WTC11 (cell line): Measurements from ENCODE around the gene ACVR1. TPM values are rescaled to one million over a fixed set of nuclear protein-coding genes. Genes with fewer than 3 reads are reported as not detected.

Experiments used
- ATAC-seq: fragments of 200-7000 bp; cut with Tn5 transposase; 2 replicates; pipeline ENCODE4 v1.10.0; 2021; ENCODE audit warnings: mild to moderate bottlenecking, moderate library complexity
- CTCF ChIA-PET: fragments of 300-600 bp; sonication (Branson Sonifier 250); formaldehyde crosslinking; loops from one replicate; lab custom pipeline; 2021; ENCODE audit warnings: antibody characterized with exemption; lab: Charles Lee
- POLR2A ChIA-PET: fragments of 350-600 bp; sonication (Branson Sonifier 250); formaldehyde crosslinking; loops from one replicate; lab custom pipeline; 2021; ENCODE audit warnings: antibody characterized with exemption; lab: Charles Lee
- DNase-seq: peaks from one replicate; pipeline ENCODE4 v3.0.0; 2021; ENCODE audit warnings: low spot score
- H3K27ac Mint-ChIP-seq: 2 replicates; pipeline ENCODE4 v1.8.0; 2021; ENCODE audit warnings: mixed read lengths
- H3K27me3 Mint-ChIP-seq: 2 replicates; pipeline ENCODE4 v1.8.0; 2021; ENCODE audit warnings: low read depth, mild to moderate bottlenecking, moderate library complexity, mixed read lengths
- H3K36me3 Mint-ChIP-seq: 2 replicates; pipeline ENCODE4 v1.8.0; 2021; ENCODE audit warnings: mixed read lengths
- H3K4me1 Mint-ChIP-seq: 2 replicates; pipeline ENCODE4 v1.8.0; 2022; ENCODE audit warnings: mixed read lengths
- H3K4me3 Mint-ChIP-seq: 2 replicates; pipeline ENCODE4 v1.8.0; 2021; ENCODE audit warnings: mild to moderate bottlenecking, moderate library complexity, mixed read lengths
- H3K9me3 Mint-ChIP-seq: 2 replicates; pipeline ENCODE4 v1.8.0; 2021; ENCODE audit warnings: mixed read lengths
- CREB1 ChIP-seq: sonication (generic); formaldehyde crosslinking; IDR thresholded peaks from 2 replicates; pipeline ENCODE4 v1.8.0; 2023; ENCODE audit warnings: mild to moderate bottlenecking, missing genetic modification reagents
- EMX1 ChIP-seq: fragments of 250-450 bp; sonication (Bioruptor Pico); IDR thresholded peaks from 2 replicates; pipeline ENCODE4 v1.8.0; 2021; ENCODE audit warnings: mild to moderate bottlenecking
- GRHL2 ChIP-seq: fragments of 250-450 bp; sonication (Bioruptor Pico); IDR thresholded peaks from 2 replicates; pipeline ENCODE4 v1.8.0; 2022; ENCODE audit warnings: mild to moderate bottlenecking, moderate library complexity; ENCODE audit not compliant: insufficient replicate concordance, severe bottlenecking
- NFYB ChIP-seq: sonication (generic); formaldehyde crosslinking; conservative IDR thresholded peaks from 2 replicates; pipeline ENCODE4 v1.8.0; 2022; ENCODE audit warnings: low read depth, missing genetic modification reagents
- NR1H2 ChIP-seq: sonication (generic); formaldehyde crosslinking; IDR thresholded peaks from 2 replicates; pipeline ENCODE4 v1.9.0; 2021; ENCODE audit warnings: mild to moderate bottlenecking, moderate library complexity, missing genetic modification reagents
- NR2C2 ChIP-seq: sonication (generic); formaldehyde crosslinking; IDR thresholded peaks from 2 replicates; pipeline ENCODE4 v1.8.0; 2022; ENCODE audit warnings: mild to moderate bottlenecking, missing genetic modification reagents
- SOX15 ChIP-seq: fragments of 250-450 bp; sonication (Bioruptor Pico); IDR thresholded peaks from 2 replicates; pipeline ENCODE4 v1.9.0; 2021; ENCODE audit warnings: mild to moderate bottlenecking
- TEAD1 ChIP-seq: sonication (generic); formaldehyde crosslinking; IDR thresholded peaks from 2 replicates; pipeline ENCODE4 v1.8.0; 2022; ENCODE audit warnings: mild to moderate bottlenecking, missing genetic modification reagents
- ZNF232 ChIP-seq: sonication (generic); formaldehyde crosslinking; IDR thresholded peaks from 2 replicates; pipeline ENCODE4 v1.8.0; 2022; ENCODE audit warnings: mild to moderate bottlenecking, missing genetic modification reagents
- total RNA-seq: library from RNA; stranded (reverse); gene quantifications from 3 replicates; pipeline ENCODE4 v1.2.3, GENCODE V29; 2021
- TF ChIP-seq, protein P1 (sequence below): fragments of 250-450 bp; sonication (Bioruptor Pico); conservative IDR thresholded peaks from 2 replicates; pipeline ENCODE4 v1.9.0; 2021; ENCODE audit warnings: mild to moderate bottlenecking
- TF ChIP-seq, protein P2 (sequence below): fragments of 250-450 bp; sonication (Bioruptor Pico); IDR thresholded peaks from 2 replicates; pipeline ENCODE4 v2.1.2; 2022; ENCODE audit warnings: mild to moderate bottlenecking, moderate library complexity
- TF ChIP-seq, protein P3 (sequence below): sonication (generic); formaldehyde crosslinking; conservative IDR thresholded peaks from 2 replicates; pipeline ENCODE4 v1.8.1; 2023; ENCODE audit warnings: mild to moderate bottlenecking, low read depth, missing genetic modification reagents, moderate library complexity
- TF ChIP-seq, protein P4 (sequence below): sonication (generic); formaldehyde crosslinking; IDR thresholded peaks from 2 replicates; pipeline ENCODE4 v1.8.0; 2022; ENCODE audit warnings: missing genetic modification reagents
- TF ChIP-seq, protein P5 (sequence below): fragments of 250-450 bp; sonication (Bioruptor Pico); IDR thresholded peaks from 2 replicates; pipeline ENCODE4 v1.9.0; 2021; ENCODE audit warnings: mild to moderate bottlenecking

ACVR1 gene
- total RNA-seq, 1 experiment from 2014 or later = 19.2 TPM

DNA sequence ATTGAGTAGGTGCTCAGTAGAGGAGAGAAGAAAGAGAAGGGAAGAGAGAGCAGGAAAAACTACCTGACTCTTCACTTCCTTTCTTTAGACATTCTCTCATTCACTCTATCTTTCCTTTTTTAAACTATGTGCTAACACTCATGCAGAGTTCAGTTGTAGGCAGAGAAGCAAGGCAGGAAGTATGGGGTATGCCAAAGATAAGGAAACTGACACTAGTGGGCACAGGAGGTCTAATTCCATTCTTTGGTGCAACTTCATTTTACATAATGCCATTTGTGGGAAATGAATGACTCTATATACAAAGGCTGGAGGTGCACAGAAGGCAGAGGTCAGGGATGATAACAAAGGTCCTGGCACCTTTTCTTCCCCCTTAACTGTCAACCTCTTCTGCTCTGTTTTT is 35.1 kb upstream of the ACVR1 start (continued):
- TF ChIP-seq, protein P1, sequence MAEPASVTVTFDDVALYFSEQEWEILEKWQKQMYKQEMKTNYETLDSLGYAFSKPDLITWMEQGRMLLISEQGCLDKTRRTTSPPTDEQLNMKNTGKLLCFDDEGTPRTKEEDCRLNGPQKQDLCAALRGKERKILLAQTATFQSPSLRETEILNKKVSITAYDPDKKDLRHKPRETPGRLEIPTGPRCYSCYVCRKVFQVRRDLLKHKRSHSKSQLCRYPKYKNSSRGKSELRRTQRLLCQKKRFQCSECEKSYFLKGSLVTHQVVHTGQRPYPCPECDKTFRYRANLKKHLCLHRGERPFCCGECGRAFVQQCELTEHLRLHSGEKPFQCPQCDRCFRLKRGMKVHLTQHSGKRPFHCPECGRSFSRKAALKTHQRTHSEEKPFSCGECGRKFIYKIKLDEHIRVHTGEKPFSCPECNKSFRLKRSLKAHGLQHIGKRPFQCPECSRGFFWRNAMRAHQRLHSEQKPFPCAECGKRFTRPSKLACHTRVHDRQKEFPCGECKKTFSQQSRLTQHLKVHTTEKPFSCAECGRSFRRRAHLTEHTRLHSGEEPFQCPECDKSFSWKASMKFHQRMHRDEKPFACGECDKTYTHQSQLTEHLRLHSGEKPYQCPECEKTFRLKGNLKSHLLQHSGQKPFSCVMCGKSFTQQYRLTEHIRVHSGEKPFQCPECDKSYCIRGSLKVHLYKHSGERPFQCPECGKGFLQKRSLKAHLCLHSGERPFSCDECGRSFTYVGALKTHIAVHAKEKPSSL = no peak
- TF ChIP-seq NR1H2 (CRISPR knock-in tag) (no peak), EMX1 (CRISPR knock-in tag) (no peak), TEAD1 (CRISPR knock-in tag) (no peak), NR2C2 (CRISPR knock-in tag) (no peak), GRHL2 (CRISPR knock-in tag) (no peak), CREB1 (CRISPR knock-in tag) (no peak)
- TF ChIP-seq, protein P2, sequence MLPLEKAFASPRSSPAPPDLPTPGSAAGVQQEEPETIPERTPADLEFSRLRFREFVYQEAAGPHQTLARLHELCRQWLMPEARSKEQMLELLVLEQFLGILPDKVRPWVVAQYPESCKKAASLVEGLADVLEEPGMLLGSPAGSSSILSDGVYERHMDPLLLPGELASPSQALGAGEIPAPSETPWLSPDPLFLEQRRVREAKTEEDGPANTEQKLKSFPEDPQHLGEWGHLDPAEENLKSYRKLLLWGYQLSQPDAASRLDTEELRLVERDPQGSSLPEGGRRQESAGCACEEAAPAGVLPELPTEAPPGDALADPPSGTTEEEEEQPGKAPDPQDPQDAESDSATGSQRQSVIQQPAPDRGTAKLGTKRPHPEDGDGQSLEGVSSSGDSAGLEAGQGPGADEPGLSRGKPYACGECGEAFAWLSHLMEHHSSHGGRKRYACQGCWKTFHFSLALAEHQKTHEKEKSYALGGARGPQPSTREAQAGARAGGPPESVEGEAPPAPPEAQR = no peak
- TF ChIP-seq, protein P3, sequence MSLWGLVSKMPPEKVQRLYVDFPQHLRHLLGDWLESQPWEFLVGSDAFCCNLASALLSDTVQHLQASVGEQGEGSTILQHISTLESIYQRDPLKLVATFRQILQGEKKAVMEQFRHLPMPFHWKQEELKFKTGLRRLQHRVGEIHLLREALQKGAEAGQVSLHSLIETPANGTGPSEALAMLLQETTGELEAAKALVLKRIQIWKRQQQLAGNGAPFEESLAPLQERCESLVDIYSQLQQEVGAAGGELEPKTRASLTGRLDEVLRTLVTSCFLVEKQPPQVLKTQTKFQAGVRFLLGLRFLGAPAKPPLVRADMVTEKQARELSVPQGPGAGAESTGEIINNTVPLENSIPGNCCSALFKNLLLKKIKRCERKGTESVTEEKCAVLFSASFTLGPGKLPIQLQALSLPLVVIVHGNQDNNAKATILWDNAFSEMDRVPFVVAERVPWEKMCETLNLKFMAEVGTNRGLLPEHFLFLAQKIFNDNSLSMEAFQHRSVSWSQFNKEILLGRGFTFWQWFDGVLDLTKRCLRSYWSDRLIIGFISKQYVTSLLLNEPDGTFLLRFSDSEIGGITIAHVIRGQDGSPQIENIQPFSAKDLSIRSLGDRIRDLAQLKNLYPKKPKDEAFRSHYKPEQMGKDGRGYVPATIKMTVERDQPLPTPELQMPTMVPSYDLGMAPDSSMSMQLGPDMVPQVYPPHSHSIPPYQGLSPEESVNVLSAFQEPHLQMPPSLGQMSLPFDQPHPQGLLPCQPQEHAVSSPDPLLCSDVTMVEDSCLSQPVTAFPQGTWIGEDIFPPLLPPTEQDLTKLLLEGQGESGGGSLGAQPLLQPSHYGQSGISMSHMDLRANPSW (CRISPR knock-in tag) = no peak

DNA sequence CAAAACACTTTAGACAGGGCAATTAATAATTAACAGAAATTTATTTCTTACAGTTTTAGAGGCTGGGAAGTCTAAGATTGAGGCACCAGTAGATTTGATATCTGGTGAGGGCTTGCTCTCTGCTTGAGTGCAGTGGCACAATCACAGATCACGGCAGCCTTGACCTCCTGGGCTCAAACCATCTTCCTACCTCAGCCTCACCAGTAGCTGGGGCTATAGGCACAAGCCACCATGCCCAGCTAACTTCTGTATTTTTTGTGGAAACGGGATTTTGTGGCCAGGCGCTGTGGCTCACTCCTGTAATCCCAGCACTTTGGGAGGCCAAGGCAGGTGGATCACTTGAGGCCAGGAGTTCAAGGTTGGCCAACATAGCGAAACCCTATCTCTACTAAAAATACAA is 29.0 kb upstream of the ACVR1 start:
- Mint-ChIP-seq H3K4me3 (no peak overlapping the region), H3K27me3 (peaks cover 15% of the 10 kb centered on the region), H3K36me3 (no peaks in the 10 kb centered on the region), H3K9me3 (no peaks in the 10 kb centered on the region), H3K27ac (no peak overlapping the region), H3K4me1 (peaks cover 24% of the 10 kb centered on the region)
- TF ChIP-seq NFYB = no peak
- TF ChIP-seq, protein P4, sequence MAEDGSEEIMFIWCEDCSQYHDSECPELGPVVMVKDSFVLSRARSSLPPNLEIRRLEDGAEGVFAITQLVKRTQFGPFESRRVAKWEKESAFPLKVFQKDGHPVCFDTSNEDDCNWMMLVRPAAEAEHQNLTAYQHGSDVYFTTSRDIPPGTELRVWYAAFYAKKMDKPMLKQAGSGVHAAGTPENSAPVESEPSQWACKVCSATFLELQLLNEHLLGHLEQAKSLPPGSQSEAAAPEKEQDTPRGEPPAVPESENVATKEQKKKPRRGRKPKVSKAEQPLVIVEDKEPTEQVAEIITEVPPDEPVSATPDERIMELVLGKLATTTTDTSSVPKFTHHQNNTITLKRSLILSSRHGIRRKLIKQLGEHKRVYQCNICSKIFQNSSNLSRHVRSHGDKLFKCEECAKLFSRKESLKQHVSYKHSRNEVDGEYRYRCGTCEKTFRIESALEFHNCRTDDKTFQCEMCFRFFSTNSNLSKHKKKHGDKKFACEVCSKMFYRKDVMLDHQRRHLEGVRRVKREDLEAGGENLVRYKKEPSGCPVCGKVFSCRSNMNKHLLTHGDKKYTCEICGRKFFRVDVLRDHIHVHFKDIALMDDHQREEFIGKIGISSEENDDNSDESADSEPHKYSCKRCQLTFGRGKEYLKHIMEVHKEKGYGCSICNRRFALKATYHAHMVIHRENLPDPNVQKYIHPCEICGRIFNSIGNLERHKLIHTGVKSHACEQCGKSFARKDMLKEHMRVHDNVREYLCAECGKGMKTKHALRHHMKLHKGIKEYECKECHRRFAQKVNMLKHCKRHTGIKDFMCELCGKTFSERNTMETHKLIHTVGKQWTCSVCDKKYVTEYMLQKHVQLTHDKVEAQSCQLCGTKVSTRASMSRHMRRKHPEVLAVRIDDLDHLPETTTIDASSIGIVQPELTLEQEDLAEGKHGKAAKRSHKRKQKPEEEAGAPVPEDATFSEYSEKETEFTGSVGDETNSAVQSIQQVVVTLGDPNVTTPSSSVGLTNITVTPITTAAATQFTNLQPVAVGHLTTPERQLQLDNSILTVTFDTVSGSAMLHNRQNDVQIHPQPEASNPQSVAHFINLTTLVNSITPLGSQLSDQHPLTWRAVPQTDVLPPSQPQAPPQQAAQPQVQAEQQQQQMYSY (CRISPR knock-in tag) = no peak
- no peak for TF ChIP-seq ZNF232 (CRISPR knock-in tag)
- TF ChIP-seq, protein P5, sequence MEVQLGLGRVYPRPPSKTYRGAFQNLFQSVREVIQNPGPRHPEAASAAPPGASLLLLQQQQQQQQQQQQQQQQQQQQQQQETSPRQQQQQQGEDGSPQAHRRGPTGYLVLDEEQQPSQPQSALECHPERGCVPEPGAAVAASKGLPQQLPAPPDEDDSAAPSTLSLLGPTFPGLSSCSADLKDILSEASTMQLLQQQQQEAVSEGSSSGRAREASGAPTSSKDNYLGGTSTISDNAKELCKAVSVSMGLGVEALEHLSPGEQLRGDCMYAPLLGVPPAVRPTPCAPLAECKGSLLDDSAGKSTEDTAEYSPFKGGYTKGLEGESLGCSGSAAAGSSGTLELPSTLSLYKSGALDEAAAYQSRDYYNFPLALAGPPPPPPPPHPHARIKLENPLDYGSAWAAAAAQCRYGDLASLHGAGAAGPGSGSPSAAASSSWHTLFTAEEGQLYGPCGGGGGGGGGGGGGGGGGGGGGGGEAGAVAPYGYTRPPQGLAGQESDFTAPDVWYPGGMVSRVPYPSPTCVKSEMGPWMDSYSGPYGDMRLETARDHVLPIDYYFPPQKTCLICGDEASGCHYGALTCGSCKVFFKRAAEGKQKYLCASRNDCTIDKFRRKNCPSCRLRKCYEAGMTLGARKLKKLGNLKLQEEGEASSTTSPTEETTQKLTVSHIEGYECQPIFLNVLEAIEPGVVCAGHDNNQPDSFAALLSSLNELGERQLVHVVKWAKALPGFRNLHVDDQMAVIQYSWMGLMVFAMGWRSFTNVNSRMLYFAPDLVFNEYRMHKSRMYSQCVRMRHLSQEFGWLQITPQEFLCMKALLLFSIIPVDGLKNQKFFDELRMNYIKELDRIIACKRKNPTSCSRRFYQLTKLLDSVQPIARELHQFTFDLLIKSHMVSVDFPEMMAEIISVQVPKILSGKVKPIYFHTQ (CRISPR knock-in tag) = no peak
- TF ChIP-seq, protein P1 = no peak
- no peak for TF ChIP-seq SOX15
- TF ChIP-seq GRHL2 (CRISPR knock-in tag) = no peak
- ChIA-PET CTCF (interaction anchor here (0.8 to 1.2 kb wide), 3 partner anchors 119 to 412 kb away, joined by 3 read pairs; no protein-coding TSS in a partner anchor), POLR2A (no interaction called here)
- peak; percentile 15; the same call in 1 of the 2 replicates for ATAC-seq
- DNase-seq = no peak
